OCI-LY3 (cell line): ENCODE data around the gene MXD3.

Experiments used
- H2AFZ ChIP-seq: fragments of 200-600, 300-600 bp; shearing (Covaris generic); 2 replicates; pipeline ENCODE4 v1.6.0; 2014; ENCODE audit warnings: antibody characterized with exemption, low read depth, low read length
- H3K27ac ChIP-seq: fragments of 200-600, 300-600 bp; sonication (generic); 2 replicates; pipeline ENCODE4 v1.5.1; 2014; ENCODE audit warnings: mild to moderate bottlenecking, low read length, moderate library complexity, mixed read lengths
- H3K27me3 ChIP-seq: fragments of 200-600, 300-600 bp; sonication (generic); 2 replicates; pipeline ENCODE4 v1.6.1; 2014; ENCODE audit warnings: low read depth, low read length, mixed read lengths
- H3K36me3 ChIP-seq: fragments of 200-600, 300-600 bp; sonication (generic); replicated peaks from 2 replicates; pipeline ENCODE3; 2014; ENCODE audit warnings: low read depth, low read length, mixed read lengths
- H3K4me1 ChIP-seq: fragments of 300-600, 200-600 bp; sonication (generic); 2 replicates; pipeline ENCODE4 v1.6.1; 2014; ENCODE audit warnings: low read length, mixed read lengths
- H3K4me2 ChIP-seq: fragments of 200-600, 300-600 bp; sonication (generic); 2 replicates; pipeline ENCODE4 v1.6.1; 2014; ENCODE audit warnings: low read length, mixed read lengths
- H3K4me3 ChIP-seq: fragments of 300-600, 200-600 bp; sonication (generic); 2 replicates; pipeline ENCODE4 v1.5.1; 2014; ENCODE audit warnings: antibody characterized with exemption, mild to moderate bottlenecking, low read length, moderate library complexity
- H3K79me2 ChIP-seq: fragments of 300-600, 200-600 bp; shearing (Covaris generic); 2 replicates; pipeline ENCODE4 v1.6.1; 2014; ENCODE audit warnings: mild to moderate bottlenecking, low read length, mixed read lengths
- H3K9ac ChIP-seq: fragments of 300-600, 200-600 bp; shearing (Covaris generic); 2 replicates; pipeline ENCODE4 v1.6.0; 2014; ENCODE audit warnings: mild to moderate bottlenecking, low read length, moderate library complexity
- H3K9me3 ChIP-seq: fragments of 200-600, 300-600 bp; shearing (Covaris generic); 2 replicates; pipeline ENCODE4 v1.6.1; 2014; ENCODE audit warnings: low read length, mixed read lengths; ENCODE audit not compliant: insufficient read depth
- H4K20me1 ChIP-seq: fragments of 200-600, 300-600 bp; sonication (generic); 2 replicates; pipeline ENCODE4 v1.6.1; 2016; ENCODE audit warnings: low read length, mixed read lengths; ENCODE audit not compliant: insufficient read depth
- EZH2phosphoT487 ChIP-seq: fragments of 200-600 bp; shearing (Covaris generic); IDR thresholded peaks from 2 replicates; pipeline ENCODE4 v1.6.1; 2018; ENCODE audit warnings: antibody characterized with exemption, mixed run types, low read depth
- TF ChIP-seq, protein P1 (sequence below): fragments of 200-600, 300-600 bp; sonication (generic); IDR thresholded peaks from 2 replicates; pipeline ENCODE4 v1.5.1; 2014; ENCODE audit warnings: antibody characterized with exemption, low read length, low read depth

MXD3 gene

GRCh38 chr5:177269232-177269895, 42.3 kb downstream of the MXD3 start:
- Histone ChIP-seq H3K27me3 (no peaks in the 10 kb centered on the region), H2AFZ (no peak overlapping the region), H3K27ac (no peak overlapping the region), H3K79me2 (no peaks in the 10 kb centered on the region), H4K20me1 (no peaks in the 10 kb centered on the region), H3K9me3 (no peaks in the 10 kb centered on the region), H3K4me2 (no peak overlapping the region), H3K36me3 (peaks cover 46% of the 10 kb centered on the region), H3K4me3 (no peak overlapping the region), H3K4me1 (no peaks in the 10 kb centered on the region), H3K9ac (no peak overlapping the region)
- TF ChIP-seq, protein P1, sequence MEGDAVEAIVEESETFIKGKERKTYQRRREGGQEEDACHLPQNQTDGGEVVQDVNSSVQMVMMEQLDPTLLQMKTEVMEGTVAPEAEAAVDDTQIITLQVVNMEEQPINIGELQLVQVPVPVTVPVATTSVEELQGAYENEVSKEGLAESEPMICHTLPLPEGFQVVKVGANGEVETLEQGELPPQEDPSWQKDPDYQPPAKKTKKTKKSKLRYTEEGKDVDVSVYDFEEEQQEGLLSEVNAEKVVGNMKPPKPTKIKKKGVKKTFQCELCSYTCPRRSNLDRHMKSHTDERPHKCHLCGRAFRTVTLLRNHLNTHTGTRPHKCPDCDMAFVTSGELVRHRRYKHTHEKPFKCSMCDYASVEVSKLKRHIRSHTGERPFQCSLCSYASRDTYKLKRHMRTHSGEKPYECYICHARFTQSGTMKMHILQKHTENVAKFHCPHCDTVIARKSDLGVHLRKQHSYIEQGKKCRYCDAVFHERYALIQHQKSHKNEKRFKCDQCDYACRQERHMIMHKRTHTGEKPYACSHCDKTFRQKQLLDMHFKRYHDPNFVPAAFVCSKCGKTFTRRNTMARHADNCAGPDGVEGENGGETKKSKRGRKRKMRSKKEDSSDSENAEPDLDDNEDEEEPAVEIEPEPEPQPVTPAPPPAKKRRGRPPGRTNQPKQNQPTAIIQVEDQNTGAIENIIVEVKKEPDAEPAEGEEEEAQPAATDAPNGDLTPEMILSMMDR: no peak
- no peak for TF ChIP-seq EZH2phosphoT487

- no peak overlapping the region for H3K4me3 ChIP-seq
- no peak overlapping the region for H3K9ac ChIP-seq
- no peaks in the 10 kb centered on the region for H3K79me2 ChIP-seq
- H3K4me2 ChIP-seq: no peak overlapping the region
- H3K27ac ChIP-seq: no peak overlapping the region
- no peaks in the 10 kb centered on the region for H3K4me1 ChIP-seq
- H2AFZ ChIP-seq: no peak overlapping the region
- no peaks in the 10 kb centered on the region for H3K27me3 ChIP-seq
- no peak for TF ChIP-seq EZH2phosphoT487
- TF ChIP-seq, protein P1: no peak
- peaks cover 45% of the 10 kb centered on the region for H3K36me3 ChIP-seq
- H3K9me3 ChIP-seq: no peaks in the 10 kb centered on the region
- no peaks in the 10 kb centered on the region for H4K20me1 ChIP-seq
Measured at GRCh38 chr5:177265395-177265794, 46.3 kb downstream of the MXD3 start.

GRCh38 chr5:177264178-177264577, 47.5 kb downstream of the MXD3 start:
- Histone ChIP-seq H3K27me3 (no peaks in the 10 kb centered on the region), H3K9ac (no peak overlapping the region), H2AFZ (no peak overlapping the region), H3K36me3 (peaks cover 42% of the 10 kb centered on the region), H3K4me3 (no peak overlapping the region), H3K4me2 (no peak overlapping the region), H4K20me1 (no peaks in the 10 kb centered on the region), H3K27ac (no peak overlapping the region), H3K4me1 (no peaks in the 10 kb centered on the region), H3K9me3 (no peaks in the 10 kb centered on the region), H3K79me2 (no peaks in the 10 kb centered on the region)
- TF ChIP-seq EZH2phosphoT487: no peak
- TF ChIP-seq, protein P1: no peak

DNA sequence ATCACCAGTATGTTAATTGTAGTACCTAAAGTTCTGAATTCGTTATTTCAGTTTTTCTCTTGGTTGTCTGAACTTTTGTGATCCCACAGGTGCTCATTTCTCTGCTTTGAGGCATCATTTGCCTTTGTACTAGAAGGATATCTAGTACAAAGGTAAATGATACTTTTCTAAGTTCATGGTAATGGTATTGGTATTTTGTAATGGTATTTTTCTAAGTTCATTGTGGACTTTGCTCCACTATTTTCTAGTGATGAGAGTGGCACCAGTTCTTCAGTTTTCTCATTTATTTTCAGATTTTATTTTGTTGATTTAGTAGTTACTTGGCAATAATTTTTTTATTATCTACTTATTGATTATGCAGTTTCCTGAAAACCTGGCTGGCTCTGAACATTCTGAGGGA, 50.2 kb downstream of the MXD3 start:
- Histone ChIP-seq H3K9me3 (no peaks in the 10 kb centered on the region), H4K20me1 (no peaks in the 10 kb centered on the region), H3K4me2 (no peak overlapping the region), H3K4me1 (no peaks in the 10 kb centered on the region), H3K27ac (no peak overlapping the region), H2AFZ (no peak overlapping the region), H3K4me3 (no peak overlapping the region), H3K36me3 (peaks cover 44% of the 10 kb centered on the region), H3K9ac (no peak overlapping the region), H3K79me2 (no peaks in the 10 kb centered on the region; the same call in 1 of the 2 replicates), H3K27me3 (no peaks in the 10 kb centered on the region)
- TF ChIP-seq EZH2phosphoT487: no peak
- TF ChIP-seq, protein P1: no peak
